ENCODE data around the gene SMKR1. TPM values are rescaled to one million over a fixed set of nuclear protein-coding genes. Genes with fewer than 3 reads are reported as not detected.

SMKR1 gene
- total RNA-seq, 2 experiments from 2014 or later, result 2.6 to 3.6 TPM

- no peak for ATAC-seq
- POLR2A ChIA-PET, result no interaction called here
Observed at GRCh38 chr7:129497156-129497555, 5.2 kb upstream of the SMKR1 start.

GRCh38 chr7:129498021-129498420 is 4.3 kb upstream of the SMKR1 start:
- H3K4me1 Mint-ChIP-seq (ENCODE audit: low read depth), result peaks cover 18% of the 10 kb centered on the region
- H3K27me3 Mint-ChIP-seq, result no peaks in the 10 kb centered on the region
- DNase-seq, result no peak
- H3K27ac Mint-ChIP-seq, result no peak overlapping the region
- intact Hi-C loops (cut with micrococcal nuclease), result loop anchor here (10.0 kb wide), 1 partner anchor 117 kb away; the partner anchor contains the start of gene NRF1
- TF ChIP-seq CTCF (IDR thresholded peaks at IDR 0.05), result no peak
- ChIA-PET POLR2A (no interaction called here), CTCF (no interaction called here)
- no peaks in the 10 kb centered on the region for H3K9me3 Mint-ChIP-seq
- H3K36me3 Mint-ChIP-seq (ENCODE audit: low read depth), result no peaks in the 10 kb centered on the region
- no peak overlapping the region for H3K4me3 Mint-ChIP-seq
- no peak for ATAC-seq

More at GRCh38 chr7:129497156-129497555, 5.2 kb upstream of the SMKR1 start:
- no peaks in the 10 kb centered on the region for H3K36me3 Mint-ChIP-seq (ENCODE audit: low read depth)
- intact Hi-C loops (cut with micrococcal nuclease), result loop anchor here (10.0 kb wide), 1 partner anchor 118 kb away; the partner anchor contains the start of gene NRF1
- H3K4me1 Mint-ChIP-seq (ENCODE audit: low read depth), result peaks cover 22% of the 10 kb centered on the region
- CTCF ChIA-PET, result no interaction called here
- TF ChIP-seq CTCF (IDR thresholded peaks at IDR 0.05), result no peak
- peaks cover 2% of the 10 kb centered on the region for H3K27me3 Mint-ChIP-seq
- no peak overlapping the region for H3K4me3 Mint-ChIP-seq
- no peaks in the 10 kb centered on the region for H3K9me3 Mint-ChIP-seq
- H3K27ac Mint-ChIP-seq, result no peak overlapping the region
- no peak for DNase-seq

GRCh38 chr7:129499999-129500398 is 2.3 kb upstream of the SMKR1 start:
- POLR2A ChIA-PET, result no interaction called here
- H3K36me3 Mint-ChIP-seq (ENCODE audit: low read depth), result no peaks in the 10 kb centered on the region
- no peak overlapping the region for H3K27ac Mint-ChIP-seq
- CTCF ChIA-PET, result interaction anchor here (0.6 to 1.1 kb wide), 3 partner anchors 20 to 202 kb away, joined by 3 to 4 read pairs (median 3); no protein-coding TSS in a partner anchor
- intact Hi-C loops (cut with micrococcal nuclease), result loop anchor here (10.0 kb wide), 1 partner anchor 115 kb away; the partner anchor contains the start of gene NRF1
- ATAC-seq (no peak), DNase-seq (peak; percentile 16)
- H3K9me3 Mint-ChIP-seq, result no peaks in the 10 kb centered on the region
- no peaks in the 10 kb centered on the region for H3K27me3 Mint-ChIP-seq
- H3K4me1 Mint-ChIP-seq (ENCODE audit: low read depth), result peaks cover 20% of the 10 kb centered on the region
- no peak for TF ChIP-seq CTCF (IDR thresholded peaks at IDR 0.05)
- H3K4me3 Mint-ChIP-seq, result no peak overlapping the region

- H3K27ac Mint-ChIP-seq, result peak overlapping the region; percentile 48
- ChIA-PET CTCF (interaction anchor here (0.7 to 1.0 kb wide), 3 partner anchors 12 to 145 kb away, joined by 3 read pairs; no protein-coding TSS in a partner anchor), POLR2A (no interaction called here)
- no peaks in the 10 kb centered on the region for H3K9me3 Mint-ChIP-seq
- peak overlapping the region; percentile 74 for H3K4me3 Mint-ChIP-seq
- DNase-seq (peak; percentile 18), ATAC-seq (peak; percentile 24)
- intact Hi-C loops (cut with micrococcal nuclease), result no loop called here
- TF ChIP-seq CTCF (IDR thresholded peaks at IDR 0.05), result no peak
- H3K4me1 Mint-ChIP-seq (ENCODE audit: low read depth), result peaks cover 16% of the 10 kb centered on the region
- no peaks in the 10 kb centered on the region for H3K36me3 Mint-ChIP-seq (ENCODE audit: low read depth)
- H3K27me3 Mint-ChIP-seq, result no peaks in the 10 kb centered on the region
Observed at GRCh38 chr7:129502708-129503685, 666 bp downstream of the SMKR1 start.

- ATAC-seq (no peak), DNase-seq (no peak)
- Mint-ChIP-seq H3K27ac (no peak overlapping the region), H3K4me1 (ENCODE audit: low read depth) (peaks cover 16% of the 10 kb centered on the region), H3K9me3 (no peaks in the 10 kb centered on the region), H3K36me3 (ENCODE audit: low read depth) (no peaks in the 10 kb centered on the region), H3K4me3 (peak overlapping the region; percentile 74), H3K27me3 (no peaks in the 10 kb centered on the region)
- intact Hi-C loops (cut with micrococcal nuclease), result no loop called here
- ChIA-PET POLR2A (no interaction called here), CTCF (interaction anchor here (0.7 to 1.0 kb wide), 2 partner anchors 11 to 144 kb away, joined by 3 read pairs; no protein-coding TSS in a partner anchor)
- no peak for TF ChIP-seq CTCF (IDR thresholded peaks at IDR 0.05)
Observed at GRCh38 chr7:129503725-129504124, 1.4 kb downstream of the SMKR1 start.

Data from activated CD8-positive, alpha-beta T cell treated with anti-CD3 and anti-CD28 coated beads for 36 hours (primary cell).